GM23338 (cell line): ENCODE data around the gene SLC38A10. TPM values are rescaled to one million over a fixed set of nuclear protein-coding genes. Genes with fewer than 3 reads are reported as not detected.

Experiments
- ATAC-seq: fragments of 200-7000 bp; cut with Tn5 transposase; 3 replicates; pipeline ENCODE4 v1.9.1; 2020
- DNase-seq: peaks from one replicate; pipeline ENCODE4 v3.0.0-alpha.2; 2015; ENCODE audit warnings: low spot score
- H2AFZ ChIP-seq: fragments of 200-600 bp; sonication (generic); 2 replicates; pipeline ENCODE4 v1.8.0; 2016; ENCODE audit warnings: antibody characterized with exemption, mild to moderate bottlenecking, moderate library complexity
- H3F3A ChIP-seq: fragments of 200-600 bp; sonication (generic); replicated peaks from 2 replicates; pipeline ENCODE4 v1.8.0; 2017; ENCODE audit warnings: antibody characterized with exemption, mixed run types, low read depth
- H3K27ac ChIP-seq: fragments of 200-600 bp; sonication (generic); 2 replicates; pipeline ENCODE4 v1.6.1; 2016; ENCODE audit warnings: low read depth
- H3K27me3 ChIP-seq: fragments of 200-600 bp; sonication (generic); 2 replicates; pipeline ENCODE4 v1.8.0; 2016; ENCODE audit warnings: mild to moderate bottlenecking, mixed run types, moderate library complexity; ENCODE audit not compliant: insufficient read depth
- H3K36me3 ChIP-seq: fragments of 200-600 bp; sonication (generic); 2 replicates; pipeline ENCODE4 v1.8.0; 2016; ENCODE audit warnings: mild to moderate bottlenecking; ENCODE audit not compliant: insufficient read depth
- H3K4me1 ChIP-seq: fragments of 200-600 bp; sonication (generic); 2 replicates; pipeline ENCODE4 v1.8.0; 2016; ENCODE audit warnings: mild to moderate bottlenecking, moderate library complexity; ENCODE audit not compliant: insufficient read depth
- H3K4me2 ChIP-seq: fragments of 200-600 bp; sonication (generic); 2 replicates; pipeline ENCODE4 v1.7.1; 2017; ENCODE audit warnings: mixed run types
- H3K4me3 ChIP-seq: fragments of 200-600 bp; sonication (generic); 2 replicates; pipeline ENCODE4 v1.6.1; 2016; ENCODE audit warnings: mixed run types
- H3K79me2 ChIP-seq: fragments of 200-600 bp; sonication (generic); replicated peaks from 2 replicates; pipeline ENCODE4 v1.8.0; 2017; ENCODE audit warnings: mild to moderate bottlenecking; ENCODE audit not compliant: insufficient read depth
- H3K9me2 ChIP-seq: fragments of 200-600 bp; sonication (generic); 2 replicates; pipeline ENCODE4 v1.8.0; 2017; ENCODE audit not compliant: insufficient read depth
- H4K20me1 ChIP-seq: fragments of 200-600 bp; sonication (generic); replicated peaks from 2 replicates; pipeline ENCODE4 v1.8.0; 2017; ENCODE audit warnings: mild to moderate bottlenecking; ENCODE audit not compliant: insufficient read depth
- H3K27ac Mint-ChIP-seq: 2 replicates; pipeline ENCODE4 v1.8.0; 2020; ENCODE audit warnings: inconsistent platforms, mild to moderate bottlenecking, moderate library complexity, mixed read lengths
- H3K27me3 Mint-ChIP-seq: 3 replicates; pipeline ENCODE4 v1.8.0; 2022; ENCODE audit warnings: low read depth, mild to moderate bottlenecking, moderate library complexity, mixed read lengths, inconsistent platforms; ENCODE audit not compliant: insufficient read depth, poor library complexity
- H3K36me3 Mint-ChIP-seq: 3 replicates; pipeline ENCODE4 v1.8.0; 2021; ENCODE audit warnings: low read depth, mild to moderate bottlenecking, inconsistent platforms, moderate library complexity, mixed read lengths
- H3K4me1 Mint-ChIP-seq: 3 replicates; pipeline ENCODE4 v1.8.0; 2020; ENCODE audit warnings: mild to moderate bottlenecking, inconsistent platforms, mixed read lengths
- H3K4me3 Mint-ChIP-seq: 3 replicates; pipeline ENCODE4 v1.8.0; 2021; ENCODE audit warnings: moderate library complexity, mild to moderate bottlenecking, inconsistent platforms, mixed read lengths
- H3K9me3 Mint-ChIP-seq: 3 replicates; pipeline ENCODE4 v1.8.0; 2020; ENCODE audit warnings: moderate library complexity, mild to moderate bottlenecking, inconsistent platforms, mixed read lengths
- CREB1 ChIP-seq: fragments of 250-450 bp; sonication (Bioruptor Pico); IDR thresholded peaks from 2 replicates; pipeline ENCODE4 v1.5.0; 2020; ENCODE audit warnings: low read depth, mild to moderate bottlenecking, moderate library complexity
- EZH2 ChIP-seq: fragments of 200-600 bp; sonication (generic); IDR thresholded peaks from one replicate; pipeline ENCODE4 v1.8.0; 2017; ENCODE audit warnings: antibody characterized with exemption, mild to moderate bottlenecking, low read depth; ENCODE audit not compliant: unreplicated experiment
- NANOG ChIP-seq: IDR thresholded peaks from 2 replicates; pipeline ENCODE4 v1.6.1; 2016; ENCODE audit warnings: antibody characterized with exemption, borderline replicate concordance
- POLR2AphosphoS5 ChIP-seq: IDR thresholded peaks from 2 replicates; pipeline ENCODE4 v1.6.1; 2016; ENCODE audit warnings: antibody characterized with exemption, low read depth
- STAT1 ChIP-seq: IDR thresholded peaks from one replicate; pipeline ENCODE4 v1.6.1; 2016; ENCODE audit warnings: antibody characterized with exemption; ENCODE audit not compliant: unreplicated experiment
- ZNF331 ChIP-seq: fragments of 250-450 bp; sonication (Bioruptor Pico); IDR thresholded peaks from 2 replicates; pipeline ENCODE4 v1.5.0; 2020; ENCODE audit warnings: low read depth, mild to moderate bottlenecking, moderate library complexity
- polyA plus RNA-seq: library from polyadenylated mRNA; unstranded; fragments of >200 nt; fragmentation: Nextera tagmentation; extraction: Ambion mirVana; gene quantifications from 2 replicates; pipeline ENCODE4 v1.2.1, GENCODE V29; 2016
- total RNA-seq: library from RNA; depleted of rRNA; stranded (reverse); fragments of >200 nt; shearing (Covaris generic); gene quantifications from 2 replicates; pipeline ENCODE4 v1.2.3, GENCODE V29; 2014
- TF ChIP-seq, protein P1 (sequence below): IDR thresholded peaks from one replicate; pipeline ENCODE4 v1.6.1; 2018; ENCODE audit warnings: antibody characterized with exemption; ENCODE audit not compliant: unreplicated experiment
- TF ChIP-seq, protein P2 (sequence below): IDR thresholded peaks from 2 replicates; pipeline ENCODE4 v1.6.1; 2016; ENCODE audit warnings: antibody characterized with exemption
- TF ChIP-seq, protein P3 (sequence below), 2 experiments: fragments of 200-600 bp in 1 of 2; sonication (generic) in 1 of 2; conservative IDR thresholded peaks; 2 replicates each; pipeline versions ENCODE4 v1.5.1 to v1.6.1; 2016 to 2017; ENCODE audit warnings: antibody characterized with exemption in 2 of 2, low read depth in 2 of 2, mild to moderate bottlenecking in 2 of 2, moderate library complexity in 1 of 2
- TF ChIP-seq, protein P4 (sequence below): fragments of 250-450 bp; sonication (Bioruptor Pico); IDR thresholded peaks from 2 replicates; pipeline ENCODE4 v1.5.0; 2020; ENCODE audit warnings: mild to moderate bottlenecking, moderate library complexity

SLC38A10 gene
- total and polyA plus RNA-seq, 2 experiments from 2014 or later = 17.1 to 55.8 TPM

DNA sequence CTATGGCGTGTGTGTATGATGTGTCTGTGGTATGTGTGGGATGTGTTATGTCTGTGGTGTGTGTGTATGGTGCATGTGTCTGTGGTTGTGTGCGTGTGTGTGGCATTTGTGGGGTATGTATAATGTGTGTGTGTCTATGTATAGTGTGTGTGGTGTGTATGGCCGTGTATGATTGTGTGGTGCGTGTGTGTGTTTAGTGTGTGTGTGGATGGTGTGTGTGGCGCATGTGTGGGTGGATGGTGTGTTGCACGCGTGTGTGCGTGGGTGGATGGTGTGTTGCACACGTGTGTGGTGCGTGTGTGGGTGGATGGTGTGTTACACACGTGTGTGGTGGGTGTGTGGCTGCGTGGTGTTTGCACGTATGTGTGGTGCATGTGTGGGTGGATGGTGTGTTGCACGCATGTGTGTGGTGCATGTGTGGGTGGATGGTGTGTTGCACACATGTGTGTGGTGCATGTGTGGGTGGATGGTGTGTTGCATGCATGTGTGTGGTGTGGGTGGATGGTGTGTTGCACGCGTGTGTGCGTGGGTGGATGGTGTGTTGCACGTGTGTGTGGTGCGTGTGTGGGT, 5.6 kb upstream of the SLC38A10 start (continued):
- TF ChIP-seq, protein P1, sequence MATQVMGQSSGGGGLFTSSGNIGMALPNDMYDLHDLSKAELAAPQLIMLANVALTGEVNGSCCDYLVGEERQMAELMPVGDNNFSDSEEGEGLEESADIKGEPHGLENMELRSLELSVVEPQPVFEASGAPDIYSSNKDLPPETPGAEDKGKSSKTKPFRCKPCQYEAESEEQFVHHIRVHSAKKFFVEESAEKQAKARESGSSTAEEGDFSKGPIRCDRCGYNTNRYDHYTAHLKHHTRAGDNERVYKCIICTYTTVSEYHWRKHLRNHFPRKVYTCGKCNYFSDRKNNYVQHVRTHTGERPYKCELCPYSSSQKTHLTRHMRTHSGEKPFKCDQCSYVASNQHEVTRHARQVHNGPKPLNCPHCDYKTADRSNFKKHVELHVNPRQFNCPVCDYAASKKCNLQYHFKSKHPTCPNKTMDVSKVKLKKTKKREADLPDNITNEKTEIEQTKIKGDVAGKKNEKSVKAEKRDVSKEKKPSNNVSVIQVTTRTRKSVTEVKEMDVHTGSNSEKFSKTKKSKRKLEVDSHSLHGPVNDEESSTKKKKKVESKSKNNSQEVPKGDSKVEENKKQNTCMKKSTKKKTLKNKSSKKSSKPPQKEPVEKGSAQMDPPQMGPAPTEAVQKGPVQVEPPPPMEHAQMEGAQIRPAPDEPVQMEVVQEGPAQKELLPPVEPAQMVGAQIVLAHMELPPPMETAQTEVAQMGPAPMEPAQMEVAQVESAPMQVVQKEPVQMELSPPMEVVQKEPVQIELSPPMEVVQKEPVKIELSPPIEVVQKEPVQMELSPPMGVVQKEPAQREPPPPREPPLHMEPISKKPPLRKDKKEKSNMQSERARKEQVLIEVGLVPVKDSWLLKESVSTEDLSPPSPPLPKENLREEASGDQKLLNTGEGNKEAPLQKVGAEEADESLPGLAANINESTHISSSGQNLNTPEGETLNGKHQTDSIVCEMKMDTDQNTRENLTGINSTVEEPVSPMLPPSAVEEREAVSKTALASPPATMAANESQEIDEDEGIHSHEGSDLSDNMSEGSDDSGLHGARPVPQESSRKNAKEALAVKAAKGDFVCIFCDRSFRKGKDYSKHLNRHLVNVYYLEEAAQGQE = no peak
- TF ChIP-seq STAT1 = no peak

DNA sequence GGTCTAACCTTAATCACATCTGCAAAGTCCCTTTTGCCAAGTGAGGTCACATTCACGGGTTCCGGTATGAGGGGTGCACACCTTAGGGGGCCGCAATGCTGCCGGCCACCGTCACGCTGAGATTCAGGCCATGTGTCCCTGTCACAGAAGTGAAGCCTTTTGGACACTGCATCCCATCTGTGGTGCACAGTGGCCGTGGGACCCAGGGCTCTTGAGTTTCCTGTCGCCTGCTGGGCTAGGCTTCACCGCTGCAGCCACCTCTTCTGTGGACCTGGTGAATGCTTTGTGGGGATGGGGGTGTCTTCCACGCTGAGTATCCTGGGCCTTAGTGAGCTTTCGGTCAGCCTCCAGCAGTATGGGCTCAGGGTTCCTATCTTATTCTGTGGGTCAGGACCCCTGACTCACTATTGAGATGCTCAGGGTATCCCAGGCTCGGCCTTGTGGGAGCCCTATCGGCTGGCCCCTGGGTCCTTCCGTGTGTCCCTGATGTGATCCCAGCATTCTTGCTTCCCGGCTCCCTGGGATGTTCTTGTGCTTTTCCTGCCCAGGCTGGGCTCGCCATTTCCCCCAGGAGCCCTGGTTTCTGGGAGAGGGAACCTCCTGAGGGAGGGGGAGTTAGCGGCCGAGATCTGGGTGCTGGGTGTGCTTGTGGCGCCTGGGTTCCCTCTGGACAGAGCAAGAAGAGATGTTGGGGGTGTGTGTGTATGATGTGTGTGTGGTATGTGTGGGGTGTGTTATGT, 4.9 kb upstream of the SLC38A10 start:
- Histone ChIP-seq H4K20me1 (no peaks in the 10 kb centered on the region), H3K4me1 (no peaks in the 10 kb centered on the region), H3K79me2 (no peaks in the 10 kb centered on the region), H3K36me3 (no peaks in the 10 kb centered on the region), H3K4me2 (no peak overlapping the region), H3K9me2 (no peaks in the 10 kb centered on the region), H2AFZ (no peak overlapping the region), H3K27me3 (no peaks in the 10 kb centered on the region), H3K4me3 (no peak overlapping the region), H3K27ac (no peak overlapping the region), H3F3A (peaks cover 4% of the 10 kb centered on the region; the same call in 1 of the 2 replicates)
- H3K9me3 Mint-ChIP-seq = no peaks in the 10 kb centered on the region
- peaks cover 7% of the 10 kb centered on the region for H3K27me3 Mint-ChIP-seq
- no peak for ATAC-seq
- peaks cover 9% of the 10 kb centered on the region for H3K4me1 Mint-ChIP-seq
- H3K36me3 Mint-ChIP-seq = no peaks in the 10 kb centered on the region
- DNase-seq = no peak
- no peak overlapping the region for H3K27ac Mint-ChIP-seq
- no peak overlapping the region for H3K4me3 Mint-ChIP-seq
- TF ChIP-seq, protein P2, sequence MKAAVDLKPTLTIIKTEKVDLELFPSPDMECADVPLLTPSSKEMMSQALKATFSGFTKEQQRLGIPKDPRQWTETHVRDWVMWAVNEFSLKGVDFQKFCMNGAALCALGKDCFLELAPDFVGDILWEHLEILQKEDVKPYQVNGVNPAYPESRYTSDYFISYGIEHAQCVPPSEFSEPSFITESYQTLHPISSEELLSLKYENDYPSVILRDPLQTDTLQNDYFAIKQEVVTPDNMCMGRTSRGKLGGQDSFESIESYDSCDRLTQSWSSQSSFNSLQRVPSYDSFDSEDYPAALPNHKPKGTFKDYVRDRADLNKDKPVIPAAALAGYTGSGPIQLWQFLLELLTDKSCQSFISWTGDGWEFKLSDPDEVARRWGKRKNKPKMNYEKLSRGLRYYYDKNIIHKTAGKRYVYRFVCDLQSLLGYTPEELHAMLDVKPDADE = no peak
- TF ChIP-seq, protein P3, sequence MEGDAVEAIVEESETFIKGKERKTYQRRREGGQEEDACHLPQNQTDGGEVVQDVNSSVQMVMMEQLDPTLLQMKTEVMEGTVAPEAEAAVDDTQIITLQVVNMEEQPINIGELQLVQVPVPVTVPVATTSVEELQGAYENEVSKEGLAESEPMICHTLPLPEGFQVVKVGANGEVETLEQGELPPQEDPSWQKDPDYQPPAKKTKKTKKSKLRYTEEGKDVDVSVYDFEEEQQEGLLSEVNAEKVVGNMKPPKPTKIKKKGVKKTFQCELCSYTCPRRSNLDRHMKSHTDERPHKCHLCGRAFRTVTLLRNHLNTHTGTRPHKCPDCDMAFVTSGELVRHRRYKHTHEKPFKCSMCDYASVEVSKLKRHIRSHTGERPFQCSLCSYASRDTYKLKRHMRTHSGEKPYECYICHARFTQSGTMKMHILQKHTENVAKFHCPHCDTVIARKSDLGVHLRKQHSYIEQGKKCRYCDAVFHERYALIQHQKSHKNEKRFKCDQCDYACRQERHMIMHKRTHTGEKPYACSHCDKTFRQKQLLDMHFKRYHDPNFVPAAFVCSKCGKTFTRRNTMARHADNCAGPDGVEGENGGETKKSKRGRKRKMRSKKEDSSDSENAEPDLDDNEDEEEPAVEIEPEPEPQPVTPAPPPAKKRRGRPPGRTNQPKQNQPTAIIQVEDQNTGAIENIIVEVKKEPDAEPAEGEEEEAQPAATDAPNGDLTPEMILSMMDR (conservative IDR thresholded peaks at IDR 0.05; ENCODE audit: low read depth in 2 of 2) = no peak
- TF ChIP-seq, protein P4, sequence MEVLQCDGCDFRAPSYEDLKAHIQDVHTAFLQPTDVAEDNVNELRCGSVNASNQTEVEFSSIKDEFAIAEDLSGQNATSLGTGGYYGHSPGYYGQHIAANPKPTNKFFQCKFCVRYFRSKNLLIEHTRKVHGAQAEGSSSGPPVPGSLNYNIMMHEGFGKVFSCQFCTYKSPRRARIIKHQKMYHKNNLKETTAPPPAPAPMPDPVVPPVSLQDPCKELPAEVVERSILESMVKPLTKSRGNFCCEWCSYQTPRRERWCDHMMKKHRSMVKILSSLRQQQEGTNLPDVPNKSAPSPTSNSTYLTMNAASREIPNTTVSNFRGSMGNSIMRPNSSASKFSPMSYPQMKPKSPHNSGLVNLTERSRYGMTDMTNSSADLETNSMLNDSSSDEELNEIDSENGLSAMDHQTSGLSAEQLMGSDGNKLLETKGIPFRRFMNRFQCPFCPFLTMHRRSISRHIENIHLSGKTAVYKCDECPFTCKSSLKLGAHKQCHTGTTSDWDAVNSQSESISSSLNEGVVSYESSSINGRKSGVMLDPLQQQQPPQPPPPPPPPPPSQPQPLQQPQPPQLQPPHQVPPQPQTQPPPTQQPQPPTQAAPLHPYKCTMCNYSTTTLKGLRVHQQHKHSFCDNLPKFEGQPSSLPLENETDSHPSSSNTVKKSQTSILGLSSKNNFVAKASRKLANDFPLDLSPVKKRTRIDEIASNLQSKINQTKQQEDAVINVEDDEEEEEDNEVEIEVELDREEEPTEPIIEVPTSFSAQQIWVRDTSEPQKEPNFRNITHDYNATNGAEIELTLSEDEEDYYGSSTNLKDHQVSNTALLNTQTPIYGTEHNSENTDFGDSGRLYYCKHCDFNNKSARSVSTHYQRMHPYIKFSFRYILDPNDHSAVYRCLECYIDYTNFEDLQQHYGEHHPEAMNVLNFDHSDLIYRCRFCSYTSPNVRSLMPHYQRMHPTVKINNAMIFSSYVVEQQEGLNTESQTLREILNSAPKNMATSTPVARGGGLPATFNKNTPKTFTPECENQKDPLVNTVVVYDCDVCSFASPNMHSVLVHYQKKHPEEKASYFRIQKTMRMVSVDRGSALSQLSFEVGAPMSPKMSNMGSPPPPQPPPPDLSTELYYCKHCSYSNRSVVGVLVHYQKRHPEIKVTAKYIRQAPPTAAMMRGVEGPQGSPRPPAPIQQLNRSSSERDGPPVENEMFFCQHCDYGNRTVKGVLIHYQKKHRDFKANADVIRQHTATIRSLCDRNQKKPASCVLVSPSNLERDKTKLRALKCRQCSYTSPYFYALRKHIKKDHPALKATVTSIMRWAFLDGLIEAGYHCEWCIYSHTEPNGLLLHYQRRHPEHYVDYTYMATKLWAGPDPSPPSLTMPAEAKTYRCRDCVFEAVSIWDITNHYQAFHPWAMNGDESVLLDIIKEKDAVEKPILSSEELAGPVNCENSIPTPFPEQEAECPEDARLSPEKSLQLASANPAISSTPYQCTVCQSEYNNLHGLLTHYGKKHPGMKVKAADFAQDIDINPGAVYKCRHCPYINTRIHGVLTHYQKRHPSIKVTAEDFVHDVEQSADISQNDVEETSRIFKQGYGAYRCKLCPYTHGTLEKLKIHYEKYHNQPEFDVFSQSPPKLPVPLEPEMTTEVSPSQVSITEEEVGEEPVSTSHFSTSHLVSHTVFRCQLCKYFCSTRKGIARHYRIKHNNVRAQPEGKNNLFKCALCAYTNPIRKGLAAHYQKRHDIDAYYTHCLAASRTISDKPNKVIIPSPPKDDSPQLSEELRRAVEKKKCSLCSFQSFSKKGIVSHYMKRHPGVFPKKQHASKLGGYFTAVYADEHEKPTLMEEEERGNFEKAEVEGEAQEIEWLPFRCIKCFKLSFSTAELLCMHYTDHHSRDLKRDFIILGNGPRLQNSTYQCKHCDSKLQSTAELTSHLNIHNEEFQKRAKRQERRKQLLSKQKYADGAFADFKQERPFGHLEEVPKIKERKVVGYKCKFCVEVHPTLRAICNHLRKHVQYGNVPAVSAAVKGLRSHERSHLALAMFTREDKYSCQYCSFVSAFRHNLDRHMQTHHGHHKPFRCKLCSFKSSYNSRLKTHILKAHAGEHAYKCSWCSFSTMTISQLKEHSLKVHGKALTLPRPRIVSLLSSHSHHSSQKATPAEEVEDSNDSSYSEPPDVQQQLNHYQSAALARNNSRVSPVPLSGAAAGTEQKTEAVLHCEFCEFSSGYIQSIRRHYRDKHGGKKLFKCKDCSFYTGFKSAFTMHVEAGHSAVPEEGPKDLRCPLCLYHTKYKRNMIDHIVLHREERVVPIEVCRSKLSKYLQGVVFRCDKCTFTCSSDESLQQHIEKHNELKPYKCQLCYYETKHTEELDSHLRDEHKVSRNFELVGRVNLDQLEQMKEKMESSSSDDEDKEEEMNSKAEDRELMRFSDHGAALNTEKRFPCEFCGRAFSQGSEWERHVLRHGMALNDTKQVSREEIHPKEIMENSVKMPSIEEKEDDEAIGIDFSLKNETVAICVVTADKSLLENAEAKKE = no peak
- no peak for TF ChIP-seq STAT1
- no peak for TF ChIP-seq ZNF331 (CRISPR knock-in tag)
- TF ChIP-seq NANOG = no peak
- TF ChIP-seq CREB1 (CRISPR knock-in tag) = no peak
- no peak for TF ChIP-seq POLR2AphosphoS5
- TF ChIP-seq EZH2 = no peak
